Activated CD4-positive, alpha-beta T cell treated with anti-CD3 and anti-CD28 coated beads, Interleukin-2, amount 50 U/mL, for 4 hours (primary cell): ENCODE measurements around the gene TMEM117.
"Not testable (repeated sequence)": the region's sequence is repeated elsewhere in the genome, so short reads cannot be mapped to it uniquely, and the experiment has no call there.

Experiments used
- DNase-seq, 2 experiments: peaks; one replicate each; pipeline ENCODE4 v3.0.0-alpha.2; 2020

The TMEM117 gene

DNA sequence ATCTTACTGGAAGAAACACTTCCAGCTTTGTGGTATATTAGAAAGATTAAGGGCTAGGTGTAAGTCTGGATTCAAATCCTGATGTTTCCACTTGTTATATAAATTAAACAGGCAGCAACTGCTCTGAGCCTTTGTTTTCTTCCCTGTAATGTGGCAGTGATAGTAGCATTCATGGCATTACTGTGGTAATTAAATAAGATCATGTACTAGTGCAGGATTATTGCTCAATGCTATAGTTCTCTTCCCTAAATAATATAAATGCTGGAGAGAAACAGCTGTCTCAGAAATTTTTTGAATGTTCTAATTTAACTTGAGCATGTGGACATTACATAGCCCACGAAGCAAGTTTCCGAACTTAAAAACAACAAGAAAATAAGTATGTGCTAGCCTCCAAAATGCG, 5.4 kb downstream of the TMEM117 start:
- no peak for DNase-seq

DNA sequence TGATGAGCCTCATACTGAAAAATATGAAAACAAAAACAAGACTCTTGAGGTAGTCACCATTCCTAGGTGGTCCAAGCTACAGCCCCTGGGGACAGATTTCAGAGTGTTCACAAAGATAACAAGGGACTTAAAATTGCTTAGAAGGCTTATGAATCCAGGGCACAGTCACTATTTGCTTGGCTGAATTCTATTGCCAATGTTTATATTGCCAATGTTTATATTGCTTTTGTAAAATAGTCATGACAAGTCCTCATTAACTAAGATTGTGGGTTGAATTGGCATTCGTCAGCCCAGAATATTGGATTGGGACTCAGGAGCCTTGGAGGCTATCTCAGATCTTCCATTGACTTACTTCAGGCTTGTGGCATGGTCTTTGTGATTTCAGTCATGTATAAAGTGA, 6.4 kb downstream of the TMEM117 start:
- no peak for DNase-seq

DNA sequence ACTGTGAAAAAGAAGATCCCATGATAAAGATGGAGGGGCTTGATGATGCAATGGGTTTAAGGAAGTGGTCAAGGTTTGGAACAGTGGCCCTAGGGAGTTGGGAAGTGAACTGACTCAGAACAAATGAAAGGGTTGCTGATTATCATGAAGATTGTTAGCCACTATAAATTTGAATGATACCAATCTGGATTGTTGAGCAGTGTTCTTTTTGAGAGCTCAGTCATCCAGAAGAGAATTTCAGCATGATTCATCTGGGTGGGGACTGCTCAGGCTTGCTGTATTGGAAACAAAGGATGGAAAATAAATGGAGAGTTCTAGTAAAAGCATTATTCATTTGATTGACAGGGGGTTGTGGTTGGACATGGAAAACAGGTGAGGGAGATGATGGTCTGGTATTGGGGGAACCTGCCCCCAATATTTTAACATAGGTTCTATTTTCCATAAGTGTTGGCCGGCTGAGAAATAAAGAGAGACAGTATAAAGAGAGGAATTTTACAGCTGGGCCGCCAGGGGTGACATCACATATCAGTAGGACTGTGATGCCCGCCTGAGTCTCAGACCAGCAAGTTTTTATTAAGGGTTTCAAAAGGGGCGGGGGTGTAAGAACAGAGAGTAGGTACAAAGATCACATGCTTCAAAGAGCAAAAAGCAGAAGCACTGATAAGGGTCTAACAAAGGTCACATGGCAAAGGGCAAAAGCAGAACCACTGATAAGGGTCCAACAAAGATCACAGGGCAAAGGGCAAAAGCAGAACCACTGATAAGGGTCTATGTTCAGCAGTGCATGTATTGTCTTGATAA, 11.7 kb downstream of the TMEM117 start:
- not testable (repeated sequence) for DNase-seq

- no peak for DNase-seq
These were observed 12.3 kb downstream of the TMEM117 start for GRCh38 chr12:43848226-43848507.

GRCh38 chr12:43848786-43849185, 12.9 kb downstream of the TMEM117 start:
- DNase-seq, result no peak

DNA sequence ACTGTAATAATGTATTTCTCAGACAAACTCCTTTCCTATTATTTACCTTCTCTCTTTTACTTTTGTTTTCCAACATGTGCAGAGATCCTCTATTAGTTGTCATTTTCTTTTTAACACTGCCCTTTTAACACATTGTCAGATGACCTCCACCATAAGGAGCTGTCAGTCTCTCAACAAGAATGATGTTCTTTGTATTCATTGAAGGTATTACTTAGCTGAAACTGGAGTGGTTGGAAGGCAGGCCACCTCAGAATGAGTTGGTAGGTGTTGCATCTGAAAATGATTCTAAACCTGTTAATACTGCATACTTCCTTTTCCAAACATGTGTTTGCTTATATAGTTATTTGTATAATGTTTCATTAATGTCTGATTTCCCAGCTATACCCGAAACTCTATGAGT, 16.9 kb downstream of the TMEM117 start:
- DNase-seq, result no peak

GRCh38 chr12:43856972-43857371, 21.1 kb downstream of the TMEM117 start:
- DNase-seq, result no peak

DNA sequence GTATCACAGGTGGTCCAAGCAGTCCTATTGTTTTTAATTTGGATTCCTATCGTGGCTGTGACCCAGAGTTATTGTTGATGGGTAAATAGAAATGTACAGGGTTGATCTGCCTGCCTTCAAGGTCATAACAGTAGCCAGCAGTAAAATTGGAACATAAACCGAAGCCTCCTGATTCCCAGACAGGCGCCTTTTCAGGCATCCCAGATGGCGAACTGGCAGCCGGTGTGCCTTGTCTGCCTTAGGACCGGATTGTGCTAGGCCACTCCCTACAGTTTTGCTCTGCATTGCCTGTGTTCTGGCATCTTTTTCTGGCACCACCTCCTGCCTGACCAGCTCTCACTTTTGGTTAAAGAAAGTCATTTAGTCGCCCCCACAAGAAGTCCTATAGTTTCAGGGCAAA, 22.2 kb downstream of the TMEM117 start:
- no peak for DNase-seq

GRCh38 chr12:43858991-43859390, 23.1 kb downstream of the TMEM117 start:
- DNase-seq, result no peak

GRCh38 chr12:43861015-43861839, 25.3 kb downstream of the TMEM117 start:
- DNase-seq, result no peak

- DNase-seq, result no peak
These were observed 25.9 kb downstream of the TMEM117 start for GRCh38 chr12:43861840-43862150.

GRCh38 chr12:43863770-43864366, 28.0 kb downstream of the TMEM117 start:
- no peak for DNase-seq

DNA sequence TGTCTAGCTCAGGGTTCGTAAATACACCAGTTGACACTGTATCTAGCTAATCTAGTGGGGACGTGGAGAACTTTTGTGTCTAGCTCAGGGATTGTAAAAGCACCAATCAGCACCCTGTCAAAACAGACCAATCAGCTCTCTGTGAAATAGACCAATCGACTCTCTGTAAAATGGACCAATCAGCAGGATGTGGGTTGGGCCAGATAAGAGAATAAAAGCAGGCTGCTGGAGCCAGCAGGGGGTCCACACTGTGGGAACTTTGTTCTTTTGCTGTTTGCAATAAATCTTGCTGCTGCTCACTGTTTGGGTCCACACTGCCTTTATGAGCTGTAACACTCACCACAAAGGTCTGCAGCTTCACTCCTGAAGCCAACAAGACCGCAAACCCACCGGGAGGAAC, 28.7 kb downstream of the TMEM117 start:
- DNase-seq, result not testable (repeated sequence)

DNA sequence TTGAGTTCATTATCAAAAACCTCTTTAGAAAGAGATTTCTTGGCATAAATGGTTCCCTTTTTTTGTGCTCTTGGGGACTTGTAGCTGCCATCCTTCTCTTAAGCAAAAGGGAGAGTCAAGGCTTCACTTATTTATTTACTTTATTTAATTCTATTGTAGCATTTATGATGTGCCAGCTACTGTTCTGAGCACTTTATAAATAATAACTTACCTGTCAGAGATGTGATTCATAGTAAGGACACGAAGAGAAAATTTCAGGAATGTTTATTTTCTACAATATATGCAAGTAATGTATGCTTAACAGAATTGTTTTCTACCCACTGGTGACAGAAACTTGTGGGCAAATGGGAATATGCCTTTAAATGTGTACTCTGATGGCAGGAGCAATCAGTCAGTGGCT, 33.3 kb downstream of the TMEM117 start:
- DNase-seq, result no peak

DNA sequence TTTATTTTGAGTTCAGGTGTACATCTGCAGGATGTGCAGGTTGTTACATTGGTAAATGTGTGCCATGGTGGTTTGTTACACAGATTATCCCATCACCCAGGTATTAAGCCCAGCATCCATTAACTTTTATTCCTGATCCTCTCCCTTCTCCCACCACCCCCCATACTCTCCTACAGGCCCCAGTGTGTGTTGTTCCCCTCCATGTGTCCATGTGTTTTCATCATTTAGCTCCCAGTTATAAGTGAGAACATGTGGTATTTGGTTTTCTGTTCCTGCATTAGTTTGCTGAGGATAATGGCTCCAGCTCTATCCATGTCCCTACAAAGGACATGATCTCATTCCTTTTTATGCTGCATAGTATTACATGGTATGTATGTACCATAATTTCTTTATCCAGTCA, 33.9 kb downstream of the TMEM117 start:
- not testable (repeated sequence) for DNase-seq

DNA sequence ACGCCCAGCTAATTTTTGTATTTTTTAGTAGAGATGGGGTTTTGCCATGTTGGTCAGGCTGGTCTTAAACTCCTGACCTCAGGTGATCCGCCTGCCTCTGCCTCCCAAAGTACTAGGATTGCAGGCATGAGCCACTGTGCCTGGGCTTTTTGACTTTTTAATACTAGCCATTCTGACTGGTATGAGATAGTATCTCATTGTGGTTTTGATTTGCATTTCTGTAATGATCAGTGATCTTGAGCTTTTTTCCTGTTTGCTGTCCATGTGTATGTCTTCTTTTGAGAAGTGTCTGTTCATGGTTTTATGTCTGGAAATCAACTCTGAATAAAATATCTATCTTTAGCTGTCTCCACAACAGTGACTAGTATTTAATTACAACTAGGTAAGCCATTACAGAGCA, 35.4 kb downstream of the TMEM117 start:
- DNase-seq, result not testable (repeated sequence)

- no peak for DNase-seq
These were observed 36.5 kb downstream of the TMEM117 start for GRCh38 chr12:43872396-43872795.

- no peak for DNase-seq
These were observed 42.2 kb downstream of the TMEM117 start for GRCh38 chr12:43878050-43878449.

GRCh38 chr12:43880547-43880946, 44.7 kb downstream of the TMEM117 start:
- no peak for DNase-seq

DNA sequence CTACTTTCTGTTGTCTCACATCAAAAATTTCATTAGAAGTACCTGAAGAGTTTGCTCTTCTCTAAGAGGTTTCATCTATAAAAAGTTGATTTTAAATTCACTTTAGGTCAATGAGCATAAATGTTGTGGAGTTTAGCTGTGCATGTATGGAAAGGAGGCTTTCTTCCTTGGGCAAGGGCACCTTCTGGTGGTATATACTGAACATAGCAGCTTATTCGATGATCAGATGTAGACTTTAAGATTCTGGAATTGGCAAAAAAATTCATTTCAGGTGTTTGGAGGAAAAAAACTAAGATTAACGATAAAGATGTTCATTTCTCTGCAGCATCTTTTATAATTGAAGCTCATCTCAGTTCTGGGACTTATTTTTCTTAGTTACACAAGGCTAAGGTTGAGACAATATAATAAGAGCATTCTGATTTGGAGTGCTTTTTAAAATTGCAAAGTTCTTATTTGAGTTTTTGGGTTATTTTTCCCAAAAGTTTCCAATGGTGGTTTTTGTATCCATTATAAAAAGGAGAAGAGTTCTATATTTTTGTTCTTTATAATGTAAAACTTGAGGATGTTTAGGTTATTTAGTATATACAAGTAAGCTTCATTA, 46.8 kb downstream of the TMEM117 start:
- DNase-seq, result peak; percentile 2 to 10

- DNase-seq, result no peak
These were observed 47.4 kb downstream of the TMEM117 start for GRCh38 chr12:43883311-43883710.

DNA sequence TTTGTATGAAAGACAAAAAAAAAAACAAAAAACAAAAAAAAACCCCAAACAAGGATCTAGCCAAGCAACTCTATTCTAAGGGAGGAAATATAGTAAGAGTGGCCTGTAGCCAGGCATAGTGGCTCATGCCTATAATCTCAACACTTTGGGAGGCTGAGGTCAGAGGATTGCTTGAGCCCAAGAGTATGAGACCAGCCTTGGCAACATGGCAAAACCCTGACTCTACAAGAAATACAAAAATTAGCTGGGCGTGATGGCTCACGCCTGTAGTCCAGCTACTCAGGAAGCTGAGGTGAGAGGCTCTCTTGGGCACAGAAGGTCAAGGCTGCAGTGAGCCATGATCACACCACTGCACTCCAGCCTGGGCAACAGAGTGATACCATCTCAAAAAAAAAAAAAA, 47.9 kb downstream of the TMEM117 start:
- DNase-seq, result no peak

DNA sequence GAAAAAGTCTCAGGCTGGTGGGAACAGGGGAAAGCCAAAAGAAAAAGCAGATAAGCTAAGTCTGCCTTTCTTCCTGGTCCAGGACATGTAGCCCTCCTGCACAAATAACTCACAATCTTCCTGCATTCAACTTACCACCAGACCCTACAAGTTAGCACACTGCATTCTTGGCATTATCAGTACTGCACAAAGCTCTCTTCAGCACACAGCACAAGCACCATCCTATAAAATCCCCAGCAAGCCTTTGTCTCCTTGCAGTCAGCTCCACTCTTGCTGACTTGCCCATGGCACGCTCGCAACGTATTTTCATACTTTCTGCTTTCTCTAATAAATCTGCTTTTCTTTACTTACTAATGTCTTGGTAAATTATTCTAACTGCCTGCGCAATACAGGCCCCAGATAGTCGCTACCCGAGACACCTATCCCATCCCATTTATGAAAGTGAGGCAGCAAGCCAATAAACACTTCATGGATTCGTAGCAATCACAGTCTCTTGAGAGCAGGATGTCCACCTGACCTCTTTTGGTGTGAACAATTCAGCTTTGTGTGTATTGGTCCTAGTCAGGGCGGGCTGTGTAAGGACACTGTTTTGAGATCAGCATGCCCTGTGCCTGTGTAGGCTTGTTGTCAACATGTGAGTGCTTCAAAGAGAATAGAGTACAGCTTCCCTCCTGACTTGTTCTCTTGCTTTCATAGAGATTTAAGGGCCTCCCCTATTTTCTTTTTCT, 49.0 kb downstream of the TMEM117 start:
- DNase-seq, result no peak
